GM19193 (cell line): ENCODE measurements around the gene CPLX4.

ENCODE experiments used
- POLR2A ChIP-seq: IDR thresholded peaks from 4 replicates; pipeline ENCODE4 v1.6.1; 2011; ENCODE audit not compliant: insufficient read depth, insufficient read length; ENCODE audit errors: extremely low read depth

The CPLX4 gene

DNA sequence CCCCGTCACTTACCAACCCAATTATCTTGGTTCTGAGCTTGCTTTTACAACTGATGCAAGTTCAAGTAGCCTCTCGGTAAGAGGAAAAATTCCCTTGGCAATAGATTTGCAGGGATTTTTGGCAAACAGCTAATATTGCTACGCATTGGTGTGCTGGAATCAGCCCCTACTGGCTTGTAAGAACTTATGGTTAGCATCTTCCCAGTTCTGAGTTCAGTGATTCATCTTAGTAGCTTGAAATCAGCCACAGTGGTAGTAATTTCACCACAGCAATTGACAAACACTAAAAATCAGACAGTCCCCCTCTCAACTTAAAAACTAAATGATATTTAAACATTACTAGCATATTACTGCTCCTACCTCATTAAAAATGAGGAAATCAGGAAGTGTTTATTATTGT lies 39.3 kb downstream of the CPLX4 start:
- TF ChIP-seq POLR2A: no peak

DNA sequence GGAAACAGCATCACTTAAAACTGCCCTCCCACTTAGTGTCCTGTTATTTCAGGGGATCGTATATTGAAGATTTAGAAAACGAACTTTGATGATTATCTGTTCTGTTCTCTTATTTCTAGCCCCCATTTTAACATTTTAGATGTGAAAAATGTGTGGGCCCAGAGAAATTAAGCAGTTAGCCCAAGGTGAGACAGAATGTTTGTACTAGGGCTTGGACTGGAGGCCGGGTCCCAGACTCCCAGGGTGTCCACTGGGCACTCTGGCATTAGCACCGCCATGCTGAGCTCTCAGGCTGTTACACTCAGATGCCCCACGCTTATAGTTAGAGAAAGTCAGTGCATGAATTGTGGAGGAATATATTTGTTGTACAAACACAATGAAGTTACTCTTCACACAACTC lies 39.7 kb downstream of the CPLX4 start:
- no peak for TF ChIP-seq POLR2A

DNA sequence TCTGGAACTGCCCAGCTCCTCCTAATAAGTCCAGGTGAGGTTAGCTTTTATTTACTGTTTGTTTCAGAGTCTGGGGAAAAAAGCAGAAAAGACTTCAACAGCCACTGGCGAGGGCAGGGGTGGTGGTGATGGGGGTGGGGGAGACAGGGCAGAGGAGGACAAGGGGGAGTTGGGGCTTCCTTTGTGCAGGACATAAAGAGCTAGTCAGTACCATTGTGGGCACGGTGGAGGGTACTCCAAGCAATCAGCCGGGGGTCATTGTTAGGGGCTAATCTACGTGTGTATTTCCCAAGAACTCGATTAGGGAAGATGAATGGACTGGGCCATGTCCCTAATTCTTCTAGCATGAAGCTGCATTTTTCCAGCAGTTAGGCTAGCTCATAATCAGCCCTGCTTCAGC lies 42.4 kb downstream of the CPLX4 start:
- no peak for TF ChIP-seq POLR2A

DNA sequence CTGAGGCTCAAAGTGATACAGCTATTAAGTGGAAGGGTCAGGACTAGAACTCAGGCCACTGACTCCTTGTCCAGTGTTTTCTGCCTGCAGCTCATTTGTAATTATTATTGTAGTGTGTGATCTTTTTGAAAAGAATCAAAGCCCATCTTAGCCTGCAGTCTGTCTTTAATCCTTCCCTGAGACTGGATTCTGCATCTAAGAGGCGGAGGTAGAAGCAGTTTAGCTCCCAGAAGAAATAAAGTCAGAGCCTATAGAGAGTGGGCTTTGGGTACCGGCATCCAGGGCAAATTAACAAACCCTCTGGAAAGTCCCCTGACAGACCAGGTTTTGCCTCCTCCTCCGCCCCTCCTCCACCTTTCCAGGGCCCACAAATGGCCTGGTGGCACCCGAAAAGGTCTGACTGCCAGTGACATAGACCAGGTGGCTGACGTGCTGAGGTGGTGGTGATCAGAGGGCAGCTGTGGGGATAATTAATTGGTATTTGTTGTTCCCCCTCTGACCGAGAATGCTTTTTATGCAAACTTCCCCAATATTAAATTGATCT lies 43.0 kb downstream of the CPLX4 start:
- no peak for TF ChIP-seq POLR2A

DNA sequence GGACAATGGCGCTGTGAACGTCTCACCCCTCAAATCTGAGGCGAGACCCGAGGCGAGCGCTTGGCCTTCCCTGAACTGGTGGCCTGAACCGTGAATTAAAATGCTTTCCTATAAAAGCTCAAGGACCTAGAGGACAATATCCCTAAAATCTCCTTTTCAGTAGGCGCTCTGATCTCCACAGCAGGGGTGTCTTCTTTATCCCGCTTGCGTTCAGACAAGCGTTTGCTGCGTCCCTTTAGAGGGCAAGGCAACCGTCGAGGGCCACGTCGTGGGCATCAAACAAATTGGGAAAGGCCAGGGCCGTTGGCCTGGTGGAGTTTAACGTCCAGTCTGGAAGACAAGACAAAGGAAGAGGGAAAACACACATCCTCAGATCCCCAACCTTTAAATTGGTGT lies 43.9 kb downstream of the CPLX4 start:
- TF ChIP-seq POLR2A: no peak

DNA sequence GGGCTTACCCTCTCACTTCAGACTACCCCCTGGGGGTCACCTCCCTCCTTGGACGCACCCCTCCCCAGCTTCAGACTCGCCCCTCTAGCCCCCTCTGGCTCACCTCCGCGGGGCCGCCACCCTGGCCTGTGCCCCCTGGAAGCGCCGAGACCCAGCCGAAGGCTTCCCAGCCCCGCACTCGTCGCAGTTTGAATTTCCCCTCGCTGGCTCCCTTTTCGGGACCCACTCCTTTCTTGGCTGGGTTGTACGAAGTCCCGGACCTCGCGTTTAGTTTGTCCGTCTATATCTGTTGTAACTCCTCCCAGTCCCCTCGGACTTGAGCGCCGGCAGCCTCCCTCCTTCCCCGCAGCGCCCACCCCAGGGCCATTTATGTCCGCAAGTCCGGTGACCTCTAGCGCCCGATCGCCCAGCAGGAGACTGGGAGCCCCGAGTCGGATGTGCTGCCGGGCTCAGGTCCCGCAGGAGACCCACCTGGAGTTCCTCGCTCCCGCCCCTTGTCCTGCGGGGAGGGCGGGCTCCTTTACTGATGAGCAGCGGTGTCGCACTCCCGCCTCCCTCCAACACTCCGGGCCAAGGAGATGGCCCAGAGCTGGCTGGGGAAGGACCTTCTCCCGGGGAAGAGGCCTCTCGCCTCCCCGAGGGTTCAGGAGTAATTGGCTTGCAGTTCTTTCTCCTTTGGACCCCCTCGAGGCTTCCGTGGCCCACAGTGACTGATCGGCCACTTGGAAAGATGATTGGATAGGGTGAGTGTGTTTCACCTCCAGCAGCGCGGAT lies 44.5 kb downstream of the CPLX4 start:
- TF ChIP-seq POLR2A: no peak

DNA sequence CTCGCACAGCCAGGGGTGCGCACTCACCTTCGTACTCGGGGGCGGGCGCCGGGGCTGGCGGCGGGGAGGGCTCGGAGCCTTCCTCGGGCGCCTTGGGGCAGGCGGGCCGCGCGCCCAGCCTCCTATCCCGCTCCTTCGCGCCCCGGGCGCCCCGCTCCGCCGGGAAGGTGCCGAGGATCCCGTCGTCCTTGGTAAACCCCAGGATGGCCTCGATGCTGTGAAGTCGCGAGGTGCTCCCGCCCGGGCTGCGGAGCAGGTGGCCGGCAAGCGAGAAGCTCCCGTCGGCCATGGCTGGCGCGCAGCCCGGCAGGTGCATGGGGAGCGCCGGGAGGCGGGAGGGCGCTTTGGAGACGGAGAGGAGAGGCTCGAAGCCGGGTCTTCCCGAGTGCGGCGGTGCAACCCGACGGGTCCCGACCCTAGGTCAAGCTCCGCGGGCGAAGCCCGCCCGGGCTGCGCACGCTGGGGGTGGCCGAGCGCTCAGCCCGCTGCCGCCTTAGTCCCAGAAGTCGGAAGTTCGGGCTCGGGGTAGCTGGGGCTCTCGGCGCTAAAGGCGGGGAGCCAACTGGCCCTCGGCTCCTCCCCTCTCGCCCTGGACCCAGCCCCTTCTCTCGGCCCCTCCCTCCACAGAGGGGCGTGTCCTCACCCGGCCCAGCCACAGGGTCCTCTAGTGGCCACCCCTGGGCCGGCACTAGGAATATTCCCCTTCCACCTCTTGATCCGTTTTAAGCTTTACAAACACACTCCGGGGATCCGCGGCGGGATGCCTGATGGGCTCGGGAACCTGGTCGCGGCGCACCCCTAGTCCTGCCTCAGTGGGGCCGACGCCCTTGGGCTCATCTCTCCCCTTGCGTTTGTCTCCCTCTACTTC lies 45.3 kb downstream of the CPLX4 start, which contains the start of gene RAX:
Gene RAX (minus strand): TSS at position 564 of the 868 bp plus-strand sequence. CDS start 248 bp downstream, at position 316.
- no peak for TF ChIP-seq POLR2A

DNA sequence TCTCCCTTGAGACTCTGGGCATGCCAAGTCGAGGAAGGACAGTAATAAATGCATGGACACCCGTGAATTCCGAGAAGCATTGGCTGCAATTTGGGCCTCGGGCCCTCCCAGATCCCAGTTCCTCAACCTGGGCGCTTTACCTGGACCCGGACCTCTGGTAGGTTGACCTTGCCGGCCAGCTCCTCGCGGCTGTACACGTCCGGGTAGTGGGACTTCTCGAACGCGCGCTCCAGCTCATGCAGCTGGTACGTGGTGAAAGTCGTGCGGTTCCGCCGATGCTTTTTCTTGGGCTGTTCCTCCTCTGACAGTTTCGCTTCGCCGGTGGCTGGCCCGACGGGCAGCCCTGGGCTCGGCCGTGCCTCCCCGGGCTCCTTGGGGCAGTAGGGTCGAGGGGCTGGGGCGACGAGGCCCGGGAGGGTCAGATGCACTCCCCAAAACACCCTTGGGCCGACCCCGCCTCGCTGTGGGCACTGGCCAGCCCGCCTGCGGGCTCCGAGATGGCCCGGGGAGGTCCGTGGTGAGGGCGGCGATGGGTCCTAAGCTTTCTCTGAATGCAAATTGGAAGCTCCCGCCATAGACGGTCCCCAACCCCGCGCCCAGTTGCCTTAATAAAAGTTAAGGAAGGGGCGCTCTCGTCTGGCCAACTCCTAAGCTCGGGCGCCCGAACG lies 46.1 kb downstream of the CPLX4 start:
- no peak for TF ChIP-seq POLR2A

DNA sequence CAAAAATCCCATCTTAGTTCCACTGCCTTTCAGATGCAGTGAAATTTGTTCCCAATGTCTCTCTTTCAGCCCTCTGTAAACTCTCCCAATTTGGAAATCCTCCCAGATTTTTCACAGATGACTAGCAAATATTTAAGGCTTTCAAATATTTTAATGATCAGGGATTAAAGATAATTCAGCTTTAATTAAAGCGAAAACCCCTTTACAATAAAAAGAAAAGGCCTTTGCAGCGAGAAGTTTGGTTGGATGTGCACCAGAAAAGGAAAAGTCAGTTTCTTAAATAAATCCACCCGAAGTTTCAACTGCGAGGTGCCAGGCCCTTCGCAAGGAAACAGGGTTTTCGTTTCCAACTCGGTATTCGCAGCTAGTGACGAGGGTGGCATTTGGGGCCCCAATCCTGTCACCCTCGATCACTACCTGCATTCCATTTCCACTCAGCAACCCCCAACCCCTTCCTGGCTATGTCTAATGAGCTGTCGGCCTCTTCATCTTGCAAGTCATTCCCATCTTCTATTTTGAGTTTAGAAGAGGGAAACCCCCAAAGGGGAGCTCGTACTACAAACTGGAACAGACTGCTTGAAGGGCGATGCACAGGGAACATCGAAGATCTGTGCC lies 46.7 kb downstream of the CPLX4 start:
- TF ChIP-seq POLR2A: no peak

DNA sequence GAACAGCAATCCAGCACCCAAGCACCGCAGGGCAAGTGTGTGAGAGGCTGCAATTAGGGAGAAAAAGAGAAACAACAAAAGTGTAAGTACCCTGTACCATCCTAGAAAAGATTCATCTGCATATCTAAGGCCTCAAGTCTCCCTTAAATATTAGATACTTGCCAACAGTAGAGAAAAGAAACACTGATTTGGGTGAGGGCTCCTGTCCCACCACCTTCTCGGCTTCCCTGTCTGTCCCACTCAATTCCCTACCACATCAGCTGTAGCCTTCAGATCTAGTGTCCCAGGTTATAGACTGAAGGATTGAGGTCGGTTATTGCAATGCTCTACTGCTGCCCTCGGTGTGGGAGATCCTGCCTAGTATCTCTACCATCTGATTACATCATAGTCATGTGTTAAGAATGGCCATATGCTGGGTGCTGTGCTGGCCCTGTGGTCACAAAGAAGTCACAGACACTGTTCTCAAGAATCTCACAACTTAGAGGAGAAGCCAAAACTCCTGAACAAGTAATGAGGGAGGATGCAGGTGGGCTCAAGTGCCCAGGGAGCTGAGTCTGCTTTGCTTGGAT lies 47.7 kb downstream of the CPLX4 start:
- TF ChIP-seq POLR2A: no peak

DNA sequence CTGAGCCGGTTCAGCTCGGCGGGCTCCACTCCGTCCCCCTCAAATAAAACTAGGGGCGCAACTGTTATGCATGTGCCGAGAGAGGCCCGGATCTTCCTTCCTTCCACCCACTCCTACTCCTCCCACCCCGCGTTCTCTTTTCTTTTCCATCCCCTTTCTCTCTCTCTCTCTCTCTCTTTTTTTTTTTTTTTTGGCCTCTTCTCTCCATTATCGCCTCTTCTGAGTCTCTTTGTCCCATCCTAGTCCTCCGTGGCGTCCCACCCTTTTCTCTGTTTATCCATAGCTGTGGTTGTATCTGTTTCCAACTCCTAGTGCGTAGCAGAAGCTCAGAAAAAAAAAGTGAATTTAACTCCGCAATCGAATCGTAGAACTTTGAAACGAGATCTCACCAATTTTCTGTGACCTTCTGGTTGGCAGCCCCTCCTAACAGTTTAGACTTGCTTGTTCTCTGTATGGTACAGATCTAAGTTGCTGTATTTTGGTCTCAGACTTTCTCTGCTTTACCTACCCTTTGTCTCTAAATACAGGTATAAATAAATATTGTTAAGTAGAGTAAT lies 48.8 kb downstream of the CPLX4 start:
- no peak for TF ChIP-seq POLR2A

DNA sequence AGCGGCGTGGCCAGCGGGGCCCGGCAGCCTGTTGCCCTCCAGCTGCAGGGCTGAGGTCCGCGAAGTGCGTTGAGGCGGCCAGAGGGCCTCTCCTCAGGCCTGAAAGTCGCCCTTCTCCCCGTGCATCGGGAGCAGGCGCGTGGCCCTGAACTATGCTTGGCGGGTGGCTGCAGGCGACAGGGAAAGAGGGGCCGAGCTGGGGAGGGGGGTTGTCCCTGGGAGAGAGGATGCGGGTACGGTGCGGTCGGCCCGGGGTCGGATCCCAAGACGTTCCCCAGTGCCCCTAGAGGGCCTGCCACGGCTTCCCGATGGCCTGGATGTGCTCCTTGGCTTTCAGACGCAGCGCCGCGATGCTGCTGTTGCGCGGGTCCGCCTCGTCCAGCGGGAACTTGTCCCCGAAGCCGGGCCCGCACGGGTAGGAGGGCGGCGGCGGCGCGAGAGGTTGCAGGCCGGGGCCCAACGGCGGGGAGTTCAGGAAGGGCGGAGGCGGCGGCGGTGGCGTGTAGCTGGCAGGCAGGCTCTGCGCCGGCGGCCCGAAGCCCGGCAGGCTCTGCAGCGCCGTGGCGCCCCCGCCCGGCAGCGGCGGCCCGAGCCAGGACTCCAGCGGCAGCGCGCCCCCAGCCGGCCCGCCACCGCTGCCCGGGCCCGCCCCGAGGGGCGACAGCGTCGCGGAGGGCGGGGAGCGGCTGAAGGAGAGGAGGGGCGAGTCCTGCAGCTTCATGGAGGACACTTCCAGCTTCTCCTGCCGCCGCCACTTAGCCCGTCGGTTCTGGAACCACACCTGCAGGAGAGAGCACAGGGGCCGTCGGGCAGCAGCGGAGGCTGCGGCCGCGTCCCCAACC lies 49.5 kb downstream of the CPLX4 start:
- no peak for TF ChIP-seq POLR2A

DNA sequence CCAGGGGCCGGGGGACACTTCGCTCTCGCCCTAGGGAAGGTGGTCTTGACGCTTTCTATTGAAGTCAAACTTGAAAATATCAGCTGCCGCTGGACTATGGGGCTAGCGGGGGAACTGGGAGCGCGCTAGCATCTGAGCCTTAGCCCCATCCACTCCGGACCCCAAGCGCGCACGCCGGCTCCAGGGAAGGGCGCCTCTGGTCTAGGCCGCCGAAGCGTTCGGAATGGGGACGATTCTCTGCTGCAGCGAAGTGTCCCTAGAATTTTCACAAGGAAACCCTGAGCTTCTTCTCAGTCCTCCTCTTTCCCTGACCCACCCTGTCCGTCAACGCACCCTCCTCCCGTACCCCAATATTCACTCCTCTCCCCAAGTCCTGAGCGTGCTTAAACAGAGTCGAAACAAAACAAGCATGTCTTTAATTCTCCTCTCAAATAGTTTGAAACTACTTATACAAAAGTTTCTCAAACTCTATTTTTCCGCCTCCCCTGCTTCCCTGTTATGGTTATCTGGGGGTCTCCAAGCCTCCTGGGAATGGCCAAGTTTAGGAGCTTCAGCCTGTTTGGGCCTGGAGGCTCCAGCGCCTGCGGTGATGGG lies 50.2 kb downstream of the CPLX4 start:
- TF ChIP-seq POLR2A: no peak

DNA sequence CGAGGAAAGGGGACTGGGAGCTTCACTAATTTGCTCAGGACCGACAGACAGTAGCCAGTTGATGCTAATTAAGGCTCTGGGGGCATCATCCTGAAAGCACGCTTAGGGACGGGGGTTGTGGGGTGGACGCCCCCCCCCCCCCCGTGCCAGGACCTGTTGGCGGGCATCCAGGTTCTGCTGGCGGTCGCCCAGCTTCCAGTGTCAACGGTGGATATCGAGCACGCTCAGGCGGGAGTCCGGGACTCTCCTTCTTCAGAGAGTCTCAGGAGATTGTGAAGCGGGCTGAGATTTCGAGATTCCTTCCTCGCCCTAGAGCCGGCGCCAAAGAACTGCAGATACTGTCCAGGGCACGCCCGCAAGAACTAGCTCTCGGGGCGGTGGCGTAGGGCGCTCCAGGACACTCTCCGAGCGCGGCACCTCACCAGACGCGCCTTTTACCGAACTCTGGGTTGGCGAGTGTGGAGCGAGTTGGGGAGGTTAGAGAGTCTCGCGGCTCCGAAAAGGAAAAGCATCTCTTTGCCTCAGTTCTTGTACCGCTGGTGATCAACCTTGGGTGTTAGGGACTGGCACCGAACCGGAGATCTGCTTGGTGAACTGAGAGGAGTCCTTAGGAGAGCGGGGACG lies 50.8 kb downstream of the CPLX4 start:
- TF ChIP-seq POLR2A: no peak
